Naive thymus-derived CD8-positive, alpha-beta T cell (primary cell): ENCODE data around the gene RAX2. TPM values are rescaled to one million over a fixed set of nuclear protein-coding genes. Genes with fewer than 3 reads are reported as not detected.

Experiments
- ATAC-seq, 2 donors: fragments of 150-1000 bp; cut with Tn5 transposase in 1 of 2; sonication (Bioruptor Pico), chemical (Tn5 transposase) in 1 of 2; 1 replicate in 1 of 2; 2 replicates in 1 of 2; pipeline ENCODE4 v1.10.0; 2021; ENCODE audit warnings: mild to moderate bottlenecking in 2 of 2, moderate library complexity in 2 of 2
- POLR2A ChIA-PET: fragments of 350-600 bp; sonication (Branson Sonifier 250); formaldehyde crosslinking; loops from one replicate; lab custom pipeline; 2021; ENCODE audit warnings: antibody characterized with exemption; lab: Charles Lee
- DNase-seq, 10 donors: peaks; one replicate each; pipeline versions ENCODE4 v3.0.0 to v3.0.0-alpha.2; 2020 to 2022
- H3K27ac Mint-ChIP-seq, 10 donors: one replicate each; pipeline ENCODE4 v1.8.0; 2020 to 2022; ENCODE audit warnings: mild to moderate bottlenecking in 10 of 10, mixed read lengths in 10 of 10, moderate library complexity in 4 of 10, inconsistent platforms in 1 of 10
- H3K27me3 Mint-ChIP-seq, 5 donors: one replicate each; pipeline ENCODE4 v1.8.0; 2021 to 2022; ENCODE audit warnings: mixed read lengths in 5 of 5
- H3K36me3 Mint-ChIP-seq, 3 donors: one replicate each; pipeline ENCODE4 v1.8.0; 2020 to 2022; ENCODE audit warnings: mixed read lengths in 3 of 3, mild to moderate bottlenecking in 2 of 3, inconsistent platforms in 1 of 3
- H3K4me1 Mint-ChIP-seq, 4 donors: one replicate each; pipeline ENCODE4 v1.8.0; 2021 to 2022; ENCODE audit warnings: mixed read lengths in 4 of 4
- H3K4me3 Mint-ChIP-seq, 10 donors: one replicate each; pipeline ENCODE4 v1.8.0; 2020 to 2022; ENCODE audit warnings: mild to moderate bottlenecking in 10 of 10, mixed read lengths in 10 of 10, moderate library complexity in 6 of 10, inconsistent platforms in 1 of 10
- H3K9me3 Mint-ChIP-seq, 9 donors: one replicate each; pipeline ENCODE4 v1.8.0; 2020 to 2022; ENCODE audit warnings: mixed read lengths in 9 of 9, mild to moderate bottlenecking in 3 of 9, inconsistent platforms in 1 of 9, moderate library complexity in 1 of 9
- polyA plus RNA-seq, 3 donors: library from polyadenylated mRNA; unstranded; fragments of 300-500 nt; fragmentation: Illumina TruSeq; gene quantifications; one replicate each; pipeline ENCODE4 v1.2.3, GENCODE V29; 2021
- total RNA-seq, 8 experiments: library from RNA in 2 of 8; stranded (reverse) in 2 of 8; gene quantifications; one replicate each; pipeline ENCODE4 v1.2.3 and lab custom pipeline; 2021 to 2026

Gene RAX2
- total and polyA plus RNA-seq, 5 experiments from 2014 or later: not detected

DNA sequence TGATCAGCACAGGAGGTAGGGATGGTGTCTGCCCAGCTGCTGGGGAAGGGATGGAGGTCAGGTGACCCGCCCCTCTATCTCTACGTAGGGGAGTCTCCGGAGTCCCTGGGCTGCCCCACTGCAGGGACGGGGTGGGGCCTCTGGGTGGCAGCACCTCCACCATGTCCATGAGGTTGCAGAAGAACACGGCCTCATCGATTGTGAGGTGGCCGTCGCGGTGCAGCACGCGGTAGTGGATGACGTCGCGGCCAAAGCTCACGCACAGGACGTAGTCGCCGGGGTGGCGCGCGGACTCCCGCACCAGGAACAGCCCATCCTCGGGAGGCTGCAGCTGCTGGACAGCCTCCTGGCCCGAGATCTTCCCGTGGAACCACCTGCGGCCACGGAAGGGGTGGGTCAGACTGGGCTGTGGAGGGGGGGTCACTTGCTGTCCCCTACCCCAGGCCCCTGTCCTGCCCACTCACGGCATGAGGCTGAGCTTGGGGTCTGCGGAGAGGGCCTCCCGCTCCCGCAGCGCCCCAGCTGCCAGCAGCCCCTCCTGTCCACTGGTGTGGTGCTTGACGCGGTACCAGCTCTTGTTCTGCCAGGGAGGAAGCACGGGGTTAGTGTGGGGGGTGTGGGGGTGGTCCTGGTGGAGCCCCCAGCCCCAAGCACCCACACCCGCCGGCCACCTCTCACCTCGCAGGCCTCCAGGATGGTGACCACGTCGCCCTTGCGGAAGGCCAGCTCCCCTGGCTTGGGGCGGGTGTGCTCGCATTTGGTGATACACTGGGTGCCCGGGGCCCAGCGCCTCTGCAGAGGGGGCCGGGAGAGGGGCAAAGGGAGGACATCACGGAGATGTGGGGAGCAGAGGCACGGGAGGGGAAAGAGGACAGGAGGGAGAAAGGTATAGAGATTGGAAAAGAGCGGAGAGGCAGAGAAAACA lies 11.9 kb upstream of the RAX2 start:
- POLR2A ChIA-PET: interaction anchor here (1.5 kb wide), 1 partner anchor 28 kb away, joined by 7 read pairs; no protein-coding TSS in a partner anchor
- DNase-seq: peak in 8 of 10 donors; percentile 35 to 73 (median 48)
- H3K4me1 Mint-ChIP-seq: peaks cover 6 to 30% (median 18%) of the 10 kb centered on the region in 4 donors
- H3K4me3 Mint-ChIP-seq: peak overlapping the region; percentile 65 to 89 (median 82)
- H3K27me3 Mint-ChIP-seq: no peaks in the 10 kb centered on the region
- ATAC-seq: peak; percentile 33 to 55
- H3K36me3 Mint-ChIP-seq: peaks cover 10 to 20% (median 12%) of the 10 kb centered on the region in 3 donors
- H3K9me3 Mint-ChIP-seq: peaks cover 0 to 26% (median 16%) of the 10 kb centered on the region in 9 donors
- peak overlapping the region in 3 of 10 donors; percentile 56 to 93 (median 83) for H3K27ac Mint-ChIP-seq

DNA sequence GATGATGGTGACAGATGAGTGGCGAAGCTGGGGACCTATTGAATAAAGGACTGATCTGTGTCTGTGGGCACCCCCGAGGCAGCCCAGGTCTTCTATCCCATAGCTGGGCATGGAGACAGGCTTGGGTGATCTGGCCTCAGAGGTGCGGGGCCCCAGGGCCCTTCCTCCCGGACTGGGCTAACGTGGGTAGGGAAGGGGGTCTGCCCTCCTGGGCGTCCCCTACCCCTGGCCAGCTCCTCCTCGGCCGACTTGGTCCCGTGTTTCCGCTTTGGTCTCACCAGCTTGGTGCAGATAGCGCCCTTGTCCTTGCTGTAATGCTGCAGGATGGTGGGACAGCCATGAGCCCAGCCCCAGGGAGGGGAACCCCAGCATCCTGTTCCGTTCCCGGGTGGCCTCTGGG lies 10.9 kb upstream of the RAX2 start:
- Mint-ChIP-seq H3K4me3 (peak overlapping the region in 1 of 10 donors; percentile 20), H3K27me3 (no peaks in the 10 kb centered on the region), H3K36me3 (peaks cover 10 to 20% (median 12%) of the 10 kb centered on the region in 3 donors), H3K27ac (no peak overlapping the region), H3K4me1 (peaks cover 6 to 26% (median 16%) of the 10 kb centered on the region in 4 donors), H3K9me3 (peaks cover 0 to 26% (median 16%) of the 10 kb centered on the region in 9 donors)
- DNase-seq: no peak
- POLR2A ChIA-PET: interaction anchor here (0.7 to 1.5 kb wide), 3 partner anchors 29 to 39 kb away, joined by 3 to 7 read pairs (median 5); no protein-coding TSS in a partner anchor
- ATAC-seq: no peak

DNA sequence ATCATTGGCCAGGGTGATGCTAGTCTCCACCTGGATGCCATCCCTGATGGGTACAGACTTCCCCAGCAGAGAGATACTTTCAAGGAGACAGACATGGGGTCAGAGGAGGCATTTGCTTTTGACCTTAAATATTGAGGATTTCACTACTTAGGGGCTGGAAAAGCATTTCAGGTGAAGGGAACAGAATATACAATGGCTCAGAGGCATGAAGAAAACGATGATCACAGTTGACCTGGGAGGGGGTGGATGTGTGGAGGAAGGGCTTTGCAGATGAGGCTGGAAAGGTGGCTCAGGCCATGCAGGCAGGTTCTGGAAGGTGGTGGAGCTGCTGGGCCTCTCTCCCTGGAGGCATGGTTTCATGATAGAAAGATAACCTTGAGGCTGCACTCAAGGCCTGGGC lies 10.3 kb upstream of the RAX2 start:
- Mint-ChIP-seq H3K4me3 (peak overlapping the region in 4 of 10 donors; percentile 18 to 43 (median 32)), H3K4me1 (peaks cover 6 to 22% (median 16%) of the 10 kb centered on the region in 4 donors), H3K27me3 (no peaks in the 10 kb centered on the region), H3K27ac (peak overlapping the region in 3 of 10 donors; percentile 72 to 90 (median 73)), H3K9me3 (peaks cover 0 to 28% (median 16%) of the 10 kb centered on the region in 9 donors), H3K36me3 (peaks cover 10 to 20% (median 12%) of the 10 kb centered on the region in 3 donors)
- POLR2A ChIA-PET: interaction anchor here (0.7 to 1.6 kb wide), 4 partner anchors 14 to 39 kb away, joined by 3 to 5 read pairs (median 4); partner anchors contain the start of gene MRPL54
- no peak for DNase-seq
- no peak for ATAC-seq

DNA sequence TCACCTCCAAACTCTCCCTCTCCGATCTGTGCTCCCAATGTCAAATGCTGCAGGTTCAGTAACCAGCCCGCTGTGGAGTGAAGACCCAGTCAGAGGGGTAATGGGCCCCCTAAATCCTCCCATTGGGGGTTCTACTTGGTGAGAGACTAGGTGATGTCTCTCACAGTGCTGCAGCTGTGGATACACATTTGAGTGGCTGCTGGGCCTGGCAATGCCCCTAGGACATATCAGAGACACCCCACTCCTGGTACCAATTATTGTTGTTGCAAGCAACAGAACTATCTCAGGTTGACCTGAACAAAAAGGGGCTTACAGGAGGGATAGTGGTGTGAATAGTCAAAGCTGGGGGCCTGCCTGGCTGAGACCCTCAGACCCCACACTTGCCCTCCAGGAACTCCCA lies 9.6 kb upstream of the RAX2 start:
- Mint-ChIP-seq H3K4me1 (peaks cover 7 to 17% (median 16%) of the 10 kb centered on the region in 4 donors), H3K4me3 (no peak overlapping the region), H3K36me3 (peaks cover 10 to 20% (median 12%) of the 10 kb centered on the region in 3 donors), H3K9me3 (peaks cover 0 to 28% (median 16%) of the 10 kb centered on the region in 9 donors), H3K27ac (peak overlapping the region in 1 of 10 donors; percentile 25), H3K27me3 (no peaks in the 10 kb centered on the region)
- POLR2A ChIA-PET: interaction anchor here (0.6 to 1.6 kb wide), 4 partner anchors 8 to 227 kb away, joined by 3 to 8 read pairs (median 4); partner anchors contain the start of gene MRPL54
- DNase-seq: no peak
- no peak for ATAC-seq

DNA sequence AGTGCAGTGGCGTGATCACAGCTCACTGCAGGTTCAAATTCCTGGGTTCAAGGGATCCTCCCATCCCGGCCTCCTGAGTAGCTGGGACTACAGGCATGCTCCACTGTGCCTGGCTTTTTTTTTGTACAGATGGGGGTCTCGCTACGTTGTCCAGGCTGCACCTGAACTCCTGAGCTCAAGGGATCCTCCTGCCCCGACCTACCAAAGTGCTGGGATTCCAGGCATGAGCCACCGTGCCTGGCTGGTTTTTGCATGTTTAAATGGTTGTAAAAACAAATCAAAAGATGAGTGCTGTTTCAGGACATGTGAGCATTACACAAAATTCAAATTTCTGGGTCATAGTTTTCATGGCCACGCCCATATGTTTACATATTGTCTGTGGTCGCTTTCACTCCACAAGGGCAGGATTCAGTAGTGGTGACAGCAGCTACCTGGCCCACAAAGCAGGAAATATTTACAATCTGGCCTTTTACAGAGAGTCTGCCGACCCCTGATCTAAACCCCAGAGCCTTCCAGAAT lies 8.8 kb upstream of the RAX2 start:
- peaks cover 7 to 16% (median 15%) of the 10 kb centered on the region in 4 donors for H3K4me1 Mint-ChIP-seq
- H3K27me3 Mint-ChIP-seq: no peaks in the 10 kb centered on the region
- peak in 1 of 10 donors; percentile 35 for DNase-seq
- peak overlapping the region in 2 of 10 donors; percentile 3 to 8 for H3K27ac Mint-ChIP-seq
- no peak overlapping the region for H3K4me3 Mint-ChIP-seq
- peaks cover 0 to 28% (median 16%) of the 10 kb centered on the region in 9 donors for H3K9me3 Mint-ChIP-seq
- POLR2A ChIA-PET: interaction anchor here (0.6 to 1.6 kb wide), 5 partner anchors 9 to 1989 kb away, joined by 3 to 8 read pairs (median 4); partner anchors contain the start of gene MRPL54
- peaks cover 10 to 20% (median 12%) of the 10 kb centered on the region in 3 donors for H3K36me3 Mint-ChIP-seq
- no peak for ATAC-seq

DNA sequence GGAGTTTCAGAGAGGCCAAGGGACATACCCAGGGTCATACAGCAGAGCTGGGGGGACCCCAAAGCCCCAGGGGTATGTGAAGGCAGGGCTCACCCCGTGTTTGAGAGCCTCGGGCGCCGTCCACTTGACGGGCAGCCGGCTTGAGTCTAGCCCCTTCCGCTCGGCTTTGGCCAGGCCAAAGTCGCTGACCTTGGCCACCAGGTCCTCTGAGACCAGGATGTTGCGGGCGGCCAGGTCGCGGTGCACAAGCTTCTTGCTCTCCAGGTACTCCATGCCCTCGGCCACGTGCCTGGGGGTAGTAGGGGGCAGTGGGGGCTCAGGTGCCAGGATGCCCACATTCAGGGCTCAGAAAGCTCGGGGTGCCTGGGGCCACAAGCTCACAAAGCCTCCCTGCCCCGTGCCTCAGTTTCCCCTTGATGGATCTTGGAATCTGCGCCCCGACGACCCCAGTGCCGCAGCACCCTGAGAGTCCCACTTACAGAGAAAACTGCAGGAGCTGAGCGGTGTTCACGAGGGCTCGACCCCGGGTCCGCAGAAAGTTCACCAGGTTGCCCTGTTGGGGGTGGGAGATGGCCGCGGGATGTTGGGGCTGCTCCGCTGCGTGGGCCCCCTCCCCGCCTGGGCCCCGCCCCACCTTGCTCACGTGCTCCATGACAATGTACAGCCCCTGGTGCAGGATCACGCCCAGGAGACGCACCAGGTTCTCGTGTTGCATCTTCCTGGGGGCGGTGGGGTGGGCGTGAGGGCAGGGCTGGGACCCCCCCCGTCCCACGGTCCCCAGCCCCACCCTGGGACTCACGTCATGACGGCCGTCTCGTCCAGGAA lies 7.1 kb upstream of the RAX2 start:
- no peak for ATAC-seq
- DNase-seq: no peak
- Mint-ChIP-seq H3K4me1 (peaks cover under 1 to 9% (median 5%) of the 10 kb centered on the region in 4 donors), H3K4me3 (no peak overlapping the region), H3K9me3 (peaks cover 0 to 28% (median 16%) of the 10 kb centered on the region in 9 donors), H3K36me3 (peaks cover 10 to 20% (median 12%) of the 10 kb centered on the region in 3 donors), H3K27ac (no peak overlapping the region), H3K27me3 (no peaks in the 10 kb centered on the region)
- POLR2A ChIA-PET: no interaction called here

DNA sequence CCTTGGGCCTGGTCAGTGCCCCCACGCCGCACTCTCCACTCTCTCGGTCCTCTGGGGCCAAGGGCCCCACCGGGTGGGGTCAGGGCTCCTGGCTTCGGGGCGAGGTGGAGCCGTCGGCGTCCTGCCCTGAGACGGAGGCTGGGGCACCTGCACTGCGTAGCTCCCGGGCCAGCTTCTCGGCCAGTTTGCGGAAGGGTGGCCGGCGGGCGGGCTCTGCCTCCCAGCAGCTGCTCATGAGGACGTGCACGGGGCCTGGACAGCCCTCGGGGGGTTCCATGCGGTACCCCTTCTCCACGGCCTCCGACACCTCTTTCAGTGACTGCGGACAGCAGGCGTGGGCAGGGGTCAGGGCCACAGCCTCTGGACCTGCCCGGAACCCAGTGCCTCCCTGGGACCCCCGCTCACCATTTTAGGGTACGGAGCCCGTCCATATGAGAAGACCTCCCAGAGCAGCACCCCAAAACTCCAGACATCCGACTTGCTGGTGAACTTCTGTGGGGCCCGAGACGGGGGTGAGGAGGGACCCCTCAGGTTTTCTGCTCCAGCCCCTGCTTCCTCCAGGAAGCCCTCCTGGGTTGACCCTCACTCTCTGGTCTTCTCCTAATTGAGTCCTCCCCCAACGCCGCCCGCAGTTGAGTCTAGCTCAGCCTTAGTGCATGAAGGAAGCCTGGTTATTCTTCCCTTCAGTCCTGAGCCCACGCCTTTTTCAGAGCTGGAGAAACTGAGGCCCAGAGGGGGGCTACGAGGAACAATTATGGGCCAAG lies 6.3 kb upstream of the RAX2 start:
- Mint-ChIP-seq H3K9me3 (peaks cover 0 to 25% (median 16%) of the 10 kb centered on the region in 9 donors), H3K27ac (no peak overlapping the region), H3K27me3 (no peaks in the 10 kb centered on the region), H3K4me1 (peaks cover 0 to 9% (median 6%) of the 10 kb centered on the region in 4 donors), H3K36me3 (peaks cover 6 to 20% (median 12%) of the 10 kb centered on the region in 3 donors), H3K4me3 (no peak overlapping the region)
- ATAC-seq (no peak), DNase-seq (no peak)
- POLR2A ChIA-PET: no interaction called here

DNA sequence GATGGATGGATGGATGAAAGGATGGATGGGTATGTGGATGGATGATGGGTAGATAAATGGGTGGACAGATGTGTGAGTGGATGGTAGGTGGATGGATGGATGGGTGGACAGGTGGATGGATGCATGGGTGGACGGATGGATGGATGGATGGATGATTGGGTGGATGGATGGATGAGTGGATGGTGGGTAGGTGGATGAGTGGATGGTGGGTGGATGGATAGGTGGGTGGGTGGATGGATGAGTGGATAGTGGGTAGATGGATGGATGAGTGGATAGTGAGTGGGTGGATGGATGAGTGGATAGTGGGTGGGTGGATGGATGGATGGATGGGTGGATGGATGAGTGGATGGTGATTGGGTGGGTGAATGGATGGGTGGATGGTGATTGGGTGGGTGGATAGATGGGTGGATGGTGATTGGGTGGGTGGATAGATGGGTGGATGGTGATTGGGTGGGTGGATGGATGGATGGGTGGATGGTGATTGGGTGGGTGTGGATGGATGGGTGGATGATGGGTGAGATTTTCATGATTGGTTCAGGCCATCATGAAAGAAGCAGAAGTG lies 4.5 kb upstream of the RAX2 start:
- ATAC-seq: no peak
- H3K27me3 Mint-ChIP-seq: no peaks in the 10 kb centered on the region
- DNase-seq: no peak
- H3K27ac Mint-ChIP-seq: no peak overlapping the region
- POLR2A ChIA-PET: no interaction called here
- H3K9me3 Mint-ChIP-seq: peaks cover 0 to 8% (median 5%) of the 10 kb centered on the region in 9 donors
- peaks cover 0 to 6% (median 5%) of the 10 kb centered on the region in 4 donors for H3K4me1 Mint-ChIP-seq
- H3K36me3 Mint-ChIP-seq: peaks cover 0 to 8% (median 2%) of the 10 kb centered on the region in 3 donors
- H3K4me3 Mint-ChIP-seq: no peak overlapping the region

DNA sequence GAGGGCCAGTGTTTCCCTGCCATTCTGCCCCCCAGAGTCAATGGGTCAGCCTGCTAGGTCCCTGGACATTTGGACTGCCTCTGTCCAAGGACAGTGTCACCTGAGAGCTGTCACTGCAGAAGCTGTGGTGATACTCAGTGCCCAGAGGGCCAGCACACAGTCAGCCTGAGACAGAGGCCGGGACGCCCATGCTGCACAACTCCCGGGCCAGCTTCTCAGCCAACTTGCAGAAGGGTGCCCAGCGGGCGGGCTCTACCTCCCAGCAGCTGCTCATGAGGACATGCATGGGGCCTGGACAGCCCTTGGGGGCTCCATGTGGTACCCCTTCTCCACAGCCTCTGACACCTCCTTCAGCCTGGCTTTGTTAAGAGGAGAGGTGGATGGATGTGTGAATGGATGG lies 3.8 kb upstream of the RAX2 start:
- H3K27ac Mint-ChIP-seq: no peak overlapping the region
- peaks cover 0 to under 1% (median 0%) of the 10 kb centered on the region in 3 donors for H3K36me3 Mint-ChIP-seq
- no peaks in the 10 kb centered on the region for H3K27me3 Mint-ChIP-seq
- ATAC-seq (no peak), DNase-seq (no peak)
- no peak overlapping the region for H3K4me3 Mint-ChIP-seq
- H3K9me3 Mint-ChIP-seq: peaks cover 0 to 2% (median 0%) of the 10 kb centered on the region in 9 donors
- POLR2A ChIA-PET: interaction anchor here (1.3 kb wide), 1 partner anchor 12 kb away, joined by 5 read pairs; no protein-coding TSS in a partner anchor
- H3K4me1 Mint-ChIP-seq: peaks cover 0 to 6% (median 2%) of the 10 kb centered on the region in 4 donors

DNA sequence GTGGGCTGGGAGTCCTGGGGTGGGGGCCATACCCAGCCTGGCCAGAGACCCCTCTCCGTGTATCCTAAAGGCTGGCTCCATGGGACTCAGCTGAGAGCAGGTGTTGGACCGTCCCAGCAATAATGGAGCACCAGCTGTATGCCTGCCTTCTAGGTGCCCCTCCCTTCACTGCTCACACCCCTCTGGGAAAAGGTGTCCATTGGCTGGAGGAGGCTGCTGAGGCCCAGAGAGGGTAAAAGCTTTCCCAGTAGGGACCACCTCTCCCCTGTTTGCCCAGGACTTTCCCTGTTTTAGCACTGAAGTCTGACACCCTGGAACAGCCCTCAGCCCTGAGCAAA lies 3.3 kb upstream of the RAX2 start:
- Mint-ChIP-seq H3K9me3 (peaks cover 0 to 2% (median 0%) of the 10 kb centered on the region in 9 donors), H3K27me3 (no peaks in the 10 kb centered on the region), H3K4me1 (peaks cover 0 to 6% (median under 1%) of the 10 kb centered on the region in 4 donors), H3K4me3 (no peak overlapping the region), H3K27ac (no peak overlapping the region), H3K36me3 (no peaks in the 10 kb centered on the region)
- ATAC-seq (no peak), DNase-seq (no peak)
- POLR2A ChIA-PET: interaction anchor here (1.3 kb wide), 1 partner anchor 11 kb away, joined by 5 read pairs; no protein-coding TSS in a partner anchor
